ENCODE data around the gene ZSCAN32. TPM values are rescaled to one million over a fixed set of nuclear protein-coding genes. Genes with fewer than 3 reads are reported as not detected.

Gene ZSCAN32
- polyA plus RNA-seq, 4 donors = 7.2 to 15.2 (median 11.9) TPM

DNA sequence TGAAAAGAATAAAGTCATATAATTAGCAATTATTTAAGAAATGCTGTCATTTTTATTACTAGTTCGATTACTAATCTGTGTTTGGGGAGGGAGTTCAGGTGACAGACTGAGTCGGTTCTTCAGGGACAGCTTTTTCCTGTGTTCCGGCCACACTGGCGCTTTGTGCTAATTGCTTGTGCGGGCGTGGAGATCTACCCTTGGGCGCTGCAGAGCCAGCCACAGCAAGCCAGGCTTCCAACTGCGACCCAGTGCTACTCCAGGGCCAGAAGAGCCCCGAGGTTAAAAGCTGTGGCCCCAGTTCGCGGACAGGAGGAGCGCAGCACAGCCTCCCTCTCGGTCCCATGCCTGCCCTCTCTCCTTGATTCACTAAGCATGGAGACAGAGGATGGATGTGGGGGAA, 51.6 kb downstream of the ZSCAN32 start:
- no peak for DNase-seq
- WGBS, 3 donors = 43 to 61% (median 58%) methylated on average over 13 of the region's 13 CpGs
- no peaks in the 10 kb centered on the region for H3K4me1 ChIP-seq (ENCODE audit: control insufficient read depth in 3 of 3, insufficient read depth in 2 of 3, low read depth in 1 of 3, low read length in 2 of 3)
- H3K9me3 ChIP-seq (ENCODE audit: control insufficient read depth in 2 of 2, insufficient read depth in 1 of 2, low read depth in 1 of 2, low read length in 1 of 2) = no peaks in the 10 kb centered on the region
- no peak for FAIRE-seq
- H3K4me3 ChIP-seq (ENCODE audit: low read depth in 1 of 3, low read length in 3 of 3) = no peak overlapping the region
- H3K36me3 ChIP-seq (ENCODE audit: control insufficient read depth in 3 of 3, insufficient read depth in 2 of 3, low read depth in 1 of 3, low read length in 3 of 3) = no peaks in the 10 kb centered on the region
- no peaks in the 10 kb centered on the region for H3K27me3 ChIP-seq (ENCODE audit: control insufficient read depth in 3 of 3, insufficient read depth in 3 of 3, low read length in 3 of 3)
- H3K27ac ChIP-seq (ENCODE audit: low read depth in 1 of 3, low read length in 2 of 3) = no peak overlapping the region

DNA sequence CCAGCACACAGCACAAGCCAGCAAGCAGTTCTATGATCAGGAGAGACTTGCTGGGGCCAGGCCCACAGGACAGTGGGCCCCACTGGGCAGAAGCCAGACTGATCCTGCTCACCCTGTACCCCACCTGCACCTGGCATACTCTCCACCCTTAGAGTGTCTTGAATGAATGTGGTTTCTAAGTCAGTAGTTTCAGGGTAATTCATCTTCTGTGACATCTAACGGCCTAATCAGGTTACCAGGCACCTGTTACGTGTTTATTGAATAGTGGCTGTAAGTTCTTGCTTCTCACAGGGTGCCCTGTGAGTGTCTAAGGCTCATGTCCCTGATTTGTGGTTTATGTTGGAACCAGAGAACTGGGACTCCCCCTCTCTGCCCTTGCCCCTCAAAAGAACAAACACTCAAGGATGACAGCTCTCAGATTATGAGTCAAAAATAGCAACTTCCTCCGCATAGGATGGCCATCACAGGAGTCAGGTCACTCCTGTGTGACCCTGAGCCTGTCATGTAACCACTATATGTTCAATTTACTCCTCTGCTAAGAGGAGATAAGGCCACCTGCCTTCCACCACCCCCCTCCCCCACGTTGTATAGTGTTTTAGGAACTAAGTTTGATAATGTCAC, 52.1 kb downstream of the ZSCAN32 start:
- 25 to 31% (median 28%) methylated on average over 4 of the region's 4 CpGs for WGBS, 3 donors
- Histone ChIP-seq H3K9me3 (ENCODE audit: control insufficient read depth in 2 of 2, insufficient read depth in 1 of 2, low read depth in 1 of 2, low read length in 1 of 2) (peaks cover 0 to 4% of the 10 kb centered on the region in 2 donors), H3K27ac (ENCODE audit: low read depth in 1 of 3, low read length in 2 of 3) (no peak overlapping the region), H3K4me3 (ENCODE audit: low read depth in 1 of 3, low read length in 3 of 3) (no peak overlapping the region), H3K27me3 (ENCODE audit: control insufficient read depth in 3 of 3, insufficient read depth in 3 of 3, low read length in 3 of 3) (no peaks in the 10 kb centered on the region), H3K36me3 (ENCODE audit: control insufficient read depth in 3 of 3, insufficient read depth in 2 of 3, low read depth in 1 of 3, low read length in 3 of 3) (no peaks in the 10 kb centered on the region), H3K4me1 (ENCODE audit: control insufficient read depth in 3 of 3, insufficient read depth in 2 of 3, low read depth in 1 of 3, low read length in 2 of 3) (no peaks in the 10 kb centered on the region)
- DNase-seq = no peak
- FAIRE-seq = no peak

DNA sequence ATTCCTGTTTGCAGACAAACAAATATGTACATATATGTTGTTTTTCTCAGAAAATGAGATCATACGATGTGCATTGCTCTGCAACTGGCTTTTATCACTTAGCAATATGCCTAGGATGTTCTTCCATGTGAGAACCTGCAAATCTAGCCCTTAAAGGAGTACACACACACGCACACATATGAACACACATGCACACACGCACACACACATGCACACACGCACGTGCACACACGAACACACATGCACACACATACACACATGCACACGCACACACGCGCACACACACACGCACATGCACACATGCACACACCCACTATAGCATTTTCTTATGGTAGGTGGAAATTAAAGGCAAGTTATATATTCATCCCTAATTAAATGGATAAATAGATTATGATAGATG, 53.2 kb downstream of the ZSCAN32 start:
- H3K4me1 ChIP-seq (ENCODE audit: control insufficient read depth in 3 of 3, insufficient read depth in 2 of 3, low read depth in 1 of 3, low read length in 2 of 3) = no peaks in the 10 kb centered on the region
- H3K4me3 ChIP-seq (ENCODE audit: low read depth in 1 of 3, low read length in 3 of 3) = no peak overlapping the region
- no peaks in the 10 kb centered on the region for H3K27me3 ChIP-seq (ENCODE audit: control insufficient read depth in 3 of 3, insufficient read depth in 3 of 3, low read length in 3 of 3)
- no peak overlapping the region for H3K27ac ChIP-seq (ENCODE audit: low read depth in 1 of 3, low read length in 2 of 3)
- WGBS, 3 donors = 79 to 83% (median 81%) methylated on average over 10 of the region's 10 CpGs
- FAIRE-seq (no peak), DNase-seq (no peak)
- no peaks in the 10 kb centered on the region for H3K36me3 ChIP-seq (ENCODE audit: control insufficient read depth in 3 of 3, insufficient read depth in 2 of 3, low read depth in 1 of 3, low read length in 3 of 3)
- H3K9me3 ChIP-seq (ENCODE audit: control insufficient read depth in 2 of 2, insufficient read depth in 1 of 2, low read depth in 1 of 2, low read length in 1 of 2) = peaks cover 0 to 6% of the 10 kb centered on the region in 2 donors

DNA sequence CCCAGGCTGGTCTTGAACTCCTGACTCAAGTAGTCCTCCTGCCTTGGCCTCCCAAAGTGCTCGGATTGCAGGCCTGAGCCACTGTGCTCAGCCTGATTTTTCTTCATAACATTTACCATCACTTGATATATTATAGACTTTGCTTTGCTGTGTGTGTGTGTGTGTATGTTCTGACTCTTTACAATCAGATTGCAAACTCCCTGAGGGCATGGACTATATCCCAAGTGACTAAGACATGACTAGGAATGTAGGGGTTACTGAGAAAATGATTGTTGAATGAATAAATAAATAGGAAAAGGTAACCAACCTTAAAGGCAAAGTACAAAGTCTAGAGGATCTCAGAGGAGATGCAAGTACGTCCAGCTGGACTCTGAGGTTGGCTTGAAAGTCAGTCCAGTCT, 54.8 kb downstream of the ZSCAN32 start:
- Histone ChIP-seq H3K4me3 (ENCODE audit: low read depth in 1 of 3, low read length in 3 of 3) (no peak overlapping the region), H3K9me3 (ENCODE audit: control insufficient read depth in 2 of 2, insufficient read depth in 1 of 2, low read depth in 1 of 2, low read length in 1 of 2) (peaks cover 0 to 9% of the 10 kb centered on the region in 2 donors), H3K27ac (ENCODE audit: low read depth in 1 of 3, low read length in 2 of 3) (no peak overlapping the region), H3K36me3 (ENCODE audit: control insufficient read depth in 3 of 3, insufficient read depth in 2 of 3, low read depth in 1 of 3, low read length in 3 of 3) (no peaks in the 10 kb centered on the region), H3K27me3 (ENCODE audit: control insufficient read depth in 3 of 3, insufficient read depth in 3 of 3, low read length in 3 of 3) (no peaks in the 10 kb centered on the region), H3K4me1 (ENCODE audit: control insufficient read depth in 3 of 3, insufficient read depth in 2 of 3, low read depth in 1 of 3, low read length in 2 of 3) (no peaks in the 10 kb centered on the region)
- WGBS, 3 donors = 47 to 63% (median 51%) methylated on average over 2 of the region's 2 CpGs
- no peak for FAIRE-seq
- no peak for DNase-seq

Other genes starting within 250 kb of the ZSCAN32 start
- gene OR1F1, start 212.8 kb downstream of the ZSCAN32 start, polyA plus RNA-seq = not detected
- gene ZNF200, start 165.8 kb downstream of the ZSCAN32 start, polyA plus RNA-seq = 10 to 100 TPM in 1 of 4 donors, 1 to 10 TPM in 3; 3.8 to 10.1 (median 4.8) TPM
- gene MEFV, start 144.4 kb downstream of the ZSCAN32 start, polyA plus RNA-seq = under 1 TPM in 2 of 4 donors, not detected in 2; 0.49 to 0.58 TPM
- gene ZNF263, start 117.5 kb downstream of the ZSCAN32 start, polyA plus RNA-seq = 10 to 100 TPM; 11.0 to 45.3 (median 14.2) TPM
- gene TIGD7, start 95.6 kb downstream of the ZSCAN32 start, polyA plus RNA-seq = 10 to 100 TPM in 1 of 4 donors, 1 to 10 TPM in 2, under 1 TPM in 1; 0.89 to 10.2 (median 1.9) TPM
- 10 to 100 TPM; 12.2 to 41.7 (median 17.0) TPM for gene ZNF75A, start 95.5 kb downstream of the ZSCAN32 start, polyA plus RNA-seq
- gene OR2C1, start 45.1 kb downstream of the ZSCAN32 start, polyA plus RNA-seq = under 1 TPM in 2 of 4 donors, not detected in 2; 0.04 to 0.13 TPM
- gene ZNF174, start 211 bp upstream of the ZSCAN32 start, polyA plus RNA-seq = 10 to 100 TPM in 1 of 4 donors, 1 to 10 TPM in 3; 3.0 to 11.5 (median 4.7) TPM
- gene ZNF597, start 42.5 kb upstream of the ZSCAN32 start, polyA plus RNA-seq = 1 to 10 TPM in 1 of 4 donors, under 1 TPM in 3; 0.45 to 3.8 (median 0.88) TPM
- 100 to 1,000 TPM in 1 of 4 donors, 10 to 100 TPM in 3; 51.2 to 102 (median 70.4) TPM for gene NAA60, start 42.7 kb upstream of the ZSCAN32 start, polyA plus RNA-seq
- gene C16orf90, start 94.5 kb upstream of the ZSCAN32 start, polyA plus RNA-seq = under 1 TPM in 1 of 4 donors, not detected in 3; 0.09 TPM
- 10 to 100 TPM in 2 of 4 donors, 1 to 10 TPM in 2; 3.6 to 21.9 (median 7.6) TPM for gene CLUAP1, start 100.0 kb upstream of the ZSCAN32 start, polyA plus RNA-seq
- 1 to 10 TPM in 2 of 4 donors, under 1 TPM in 2; 0.67 to 1.9 (median 0.95) TPM for gene NLRC3, start 176.4 kb upstream of the ZSCAN32 start, polyA plus RNA-seq
- 1 to 10 TPM; 1.1 to 6.0 (median 2.7) TPM for gene SLX4, start 210.6 kb upstream of the ZSCAN32 start, polyA plus RNA-seq